ENCODE measurements around the gene IL1R1. TPM values are rescaled to one million over a fixed set of nuclear protein-coding genes. Genes with fewer than 3 reads are reported as not detected.
A peak's percentile ranks its signal among the peaks of the same experiment; 100 is the strongest.
"Not testable (repeated sequence)": the region's sequence is repeated elsewhere in the genome, so short reads cannot be mapped to it uniquely, and the experiment has no call there.

Gene IL1R1
- total RNA-seq, 1 donor from 2014 or later, result 21.1 TPM

GRCh38 chr2:102109016-102109415, 33.5 kb upstream of the IL1R1 start:
- intact Hi-C loops (cut with DNase I), result no loop called here
- no peak for ATAC-seq (ENCODE audit: poor library complexity)
- no peak for DNase-seq

GRCh38 chr2:102110171-102110570, 32.4 kb upstream of the IL1R1 start:
- no peak for ATAC-seq (ENCODE audit: poor library complexity)
- DNase-seq, result no peak
- intact Hi-C loops (cut with DNase I), result no loop called here

- ATAC-seq (ENCODE audit: poor library complexity), result no peak
- no peak for DNase-seq
Measured at GRCh38 chr2:102110596-102111334, 31.8 kb upstream of the IL1R1 start.

GRCh38 chr2:102111823-102112222, 30.7 kb upstream of the IL1R1 start:
- intact Hi-C loops (cut with DNase I), result no loop called here
- ATAC-seq (ENCODE audit: poor library complexity), result no peak
- DNase-seq, result no peak

More at GRCh38 chr2:102110596-102111334, 31.8 kb upstream of the IL1R1 start:
- intact Hi-C loops (cut with DNase I), result no loop called here

GRCh38 chr2:102112271-102112670, 30.3 kb upstream of the IL1R1 start:
- ATAC-seq (ENCODE audit: poor library complexity) (no peak), DNase-seq (no peak)
- intact Hi-C loops (cut with DNase I), result no loop called here

GRCh38 chr2:102112692-102113665, 29.6 kb upstream of the IL1R1 start:
- no peak for DNase-seq
- intact Hi-C loops (cut with DNase I), result no loop called here
- no peak for ATAC-seq (ENCODE audit: poor library complexity)

- no peak for ATAC-seq (ENCODE audit: poor library complexity)
- intact Hi-C loops (cut with DNase I), result no loop called here
- DNase-seq, result no peak
Measured at GRCh38 chr2:102114290-102114721, 28.2 kb upstream of the IL1R1 start.

- DNase-seq (no peak), ATAC-seq (ENCODE audit: poor library complexity) (no peak)
- intact Hi-C loops (cut with DNase I), result no loop called here
Measured at GRCh38 chr2:102114851-102115497, 27.6 kb upstream of the IL1R1 start.

GRCh38 chr2:102116630-102117471, 25.7 kb upstream of the IL1R1 start:
- ATAC-seq (ENCODE audit: poor library complexity), result peak; percentile 52

GRCh38 chr2:102117472-102117858, 25.1 kb upstream of the IL1R1 start:
- intact Hi-C loops (cut with DNase I), result no loop called here
- ATAC-seq (ENCODE audit: poor library complexity), result no peak

More at GRCh38 chr2:102116630-102117471, 25.7 kb upstream of the IL1R1 start:
- intact Hi-C loops (cut with DNase I), result no loop called here
- DNase-seq, result no peak

GRCh38 chr2:102119255-102119654, 23.3 kb upstream of the IL1R1 start:
- DNase-seq (no peak), ATAC-seq (ENCODE audit: poor library complexity) (no peak)
- intact Hi-C loops (cut with DNase I), result no loop called here

More at GRCh38 chr2:102117472-102117858, 25.1 kb upstream of the IL1R1 start:
- no peak for DNase-seq

GRCh38 chr2:102120261-102120660, 22.3 kb upstream of the IL1R1 start:
- no peak for DNase-seq
- ATAC-seq (ENCODE audit: poor library complexity), result no peak

GRCh38 chr2:102120701-102121159, 21.8 kb upstream of the IL1R1 start:
- ATAC-seq (ENCODE audit: poor library complexity) (no peak), DNase-seq (no peak)
- intact Hi-C loops (cut with DNase I), result no loop called here

More at GRCh38 chr2:102120261-102120660, 22.3 kb upstream of the IL1R1 start:
- intact Hi-C loops (cut with DNase I), result no loop called here

- intact Hi-C loops (cut with DNase I), result no loop called here
- DNase-seq, result no peak
- peak; percentile 71 for ATAC-seq (ENCODE audit: poor library complexity)
Measured at GRCh38 chr2:102122115-102122514, 20.4 kb upstream of the IL1R1 start.

- no peak for ATAC-seq (ENCODE audit: poor library complexity)
- intact Hi-C loops (cut with DNase I), result no loop called here
Measured at GRCh38 chr2:102122909-102123308, 19.6 kb upstream of the IL1R1 start.

GRCh38 chr2:102124421-102124820, 18.1 kb upstream of the IL1R1 start:
- DNase-seq; ATAC-seq (ENCODE audit: poor library complexity); intact Hi-C loops (cut with DNase I): not testable (repeated sequence)

More at GRCh38 chr2:102122909-102123308, 19.6 kb upstream of the IL1R1 start:
- DNase-seq, result no peak

GRCh38 chr2:102126169-102126568, 16.4 kb upstream of the IL1R1 start:
- DNase-seq (no peak), ATAC-seq (ENCODE audit: poor library complexity) (no peak)
- intact Hi-C loops (cut with DNase I), result no loop called here

GRCh38 chr2:102126660-102127059, 15.9 kb upstream of the IL1R1 start:
- ATAC-seq (ENCODE audit: poor library complexity) (no peak), DNase-seq (no peak)
- intact Hi-C loops (cut with DNase I), result no loop called here
